GM12878 (cell line): ENCODE results near the gene PLSCR3.

Experiments used
- EZH2 ChIP-seq: IDR thresholded peaks from 2 replicates; pipeline ENCODE4 v1.6.1; 2012; ENCODE audit warnings: low read depth, mild to moderate bottlenecking, control low read depth, inconsistent platforms, low read length, borderline replicate concordance; ENCODE audit not compliant: control insufficient read depth
- FOXK2 ChIP-seq: fragments of 450-650 bp; IDR thresholded peaks from 2 replicates; pipeline ENCODE4 v1.6.1; 2017; ENCODE audit warnings: mild to moderate bottlenecking, moderate library complexity
- HDAC6 ChIP-seq: fragments of 200-600 bp; sonication (generic); IDR thresholded peaks from one replicate; pipeline ENCODE4 v1.8.0; 2017; ENCODE audit warnings: antibody characterized with exemption; ENCODE audit not compliant: unreplicated experiment
- SIX5 ChIP-seq: IDR thresholded peaks from 2 replicates; pipeline ENCODE4 v1.6.1; 2011; ENCODE audit warnings: mild to moderate bottlenecking, low read depth, low read length, moderate library complexity; ENCODE audit not compliant: severe bottlenecking
- ZNF384 ChIP-seq: IDR thresholded peaks from 2 replicates; pipeline ENCODE4 v1.6.1; 2012; ENCODE audit warnings: low read depth, mild to moderate bottlenecking, low read length, improper control_type of control experiment, borderline replicate concordance
- TF ChIP-seq, protein P1 (sequence below), 3 experiments: IDR thresholded peaks in 2 of 3; conservative IDR thresholded peaks in 1 of 3; 2 replicates each; pipeline ENCODE4 v1.5.1; 2011; ENCODE audit warnings: low read depth in 3 of 3, low read length in 3 of 3, mild to moderate bottlenecking in 3 of 3, control low read depth in 2 of 3, moderate library complexity in 2 of 3, inconsistent platforms in 1 of 3, mixed read lengths in 1 of 3; ENCODE audit not compliant: control insufficient read depth in 2 of 3, insufficient read depth in 1 of 3; ENCODE audit errors: extremely low read depth in 1 of 3

DNA sequence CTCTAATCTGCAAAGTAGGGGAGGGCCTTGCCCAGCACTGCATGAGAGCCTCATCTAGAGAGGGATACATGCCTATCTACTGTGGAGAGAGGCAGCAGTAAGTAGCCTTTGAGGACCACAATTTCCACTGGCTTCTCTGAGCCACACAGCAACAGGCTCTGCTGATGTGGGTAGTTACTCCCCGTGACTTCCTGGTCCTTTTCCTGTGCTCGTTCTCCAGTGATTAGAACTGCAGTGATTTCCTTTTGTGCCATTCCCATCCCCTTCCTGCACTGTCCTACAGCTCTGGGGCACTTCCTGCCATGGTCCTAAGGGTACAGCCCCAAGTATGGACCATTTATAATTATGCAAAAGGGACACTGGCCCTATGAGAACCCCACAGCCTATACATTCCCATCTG, 3.0 kb downstream of the PLSCR3 start:
- TF ChIP-seq EZH2 (no peak), FOXK2 (no peak), HDAC6 (no peak), ZNF384 (no peak), SIX5 (no peak)
- TF ChIP-seq, protein P1, sequence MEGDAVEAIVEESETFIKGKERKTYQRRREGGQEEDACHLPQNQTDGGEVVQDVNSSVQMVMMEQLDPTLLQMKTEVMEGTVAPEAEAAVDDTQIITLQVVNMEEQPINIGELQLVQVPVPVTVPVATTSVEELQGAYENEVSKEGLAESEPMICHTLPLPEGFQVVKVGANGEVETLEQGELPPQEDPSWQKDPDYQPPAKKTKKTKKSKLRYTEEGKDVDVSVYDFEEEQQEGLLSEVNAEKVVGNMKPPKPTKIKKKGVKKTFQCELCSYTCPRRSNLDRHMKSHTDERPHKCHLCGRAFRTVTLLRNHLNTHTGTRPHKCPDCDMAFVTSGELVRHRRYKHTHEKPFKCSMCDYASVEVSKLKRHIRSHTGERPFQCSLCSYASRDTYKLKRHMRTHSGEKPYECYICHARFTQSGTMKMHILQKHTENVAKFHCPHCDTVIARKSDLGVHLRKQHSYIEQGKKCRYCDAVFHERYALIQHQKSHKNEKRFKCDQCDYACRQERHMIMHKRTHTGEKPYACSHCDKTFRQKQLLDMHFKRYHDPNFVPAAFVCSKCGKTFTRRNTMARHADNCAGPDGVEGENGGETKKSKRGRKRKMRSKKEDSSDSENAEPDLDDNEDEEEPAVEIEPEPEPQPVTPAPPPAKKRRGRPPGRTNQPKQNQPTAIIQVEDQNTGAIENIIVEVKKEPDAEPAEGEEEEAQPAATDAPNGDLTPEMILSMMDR (IDR thresholded peaks at IDR 0.05 in 2 of 3, conservative IDR thresholded peaks at IDR 0.05 in 1 of 3; ENCODE audit: control insufficient read depth in 2 of 3, extremely low read depth in 1 of 3, insufficient read depth in 1 of 3, low read depth in 3 of 3, low read length in 3 of 3): no peak
